K562 (cell line): ENCODE data around the gene RCC2. TPM values are rescaled to one million over a fixed set of nuclear protein-coding genes. Genes with fewer than 3 reads are reported as not detected.

ENCODE experiments used
- BCOR ChIP-seq: fragments of 450-650 bp; IDR thresholded peaks from 2 replicates; pipeline ENCODE4 v1.6.1; 2016
- CHD1 ChIP-seq: fragments of 200-600 bp; sonication (generic); IDR thresholded peaks from one replicate; pipeline ENCODE4 v1.6.1; 2012; ENCODE audit warnings: mild to moderate bottlenecking, moderate library complexity, low read length, inconsistent platforms
- CREBBP ChIP-seq: IDR thresholded peaks from one replicate; pipeline ENCODE4 v1.6.1; 2012; ENCODE audit warnings: low read depth, mild to moderate bottlenecking, control low read depth, inconsistent platforms, low read length
- CSDE1 ChIP-seq, 2 experiments: fragments of 450-650 bp; IDR thresholded peaks; 2 replicates each; pipeline ENCODE4 v1.6.1; 2016; ENCODE audit warnings: mild to moderate bottlenecking in 1 of 2
- HES1 ChIP-seq: fragments of 450-650 bp; IDR thresholded peaks from 2 replicates; pipeline ENCODE4 v1.6.1; 2016; ENCODE audit warnings: low read depth, mild to moderate bottlenecking, moderate library complexity
- JUND ChIP-seq, 2 experiments: IDR thresholded peaks; 2 replicates in 1 of 2; 3 replicates in 1 of 2; pipeline ENCODE4 v1.6.1; 2011; ENCODE audit warnings: borderline replicate concordance in 2 of 2, low read depth in 2 of 2, low read length in 2 of 2, improper control_type of control experiment in 1 of 2, missing biosample characterization in 1 of 2, missing genetic modification characterization in 1 of 2, missing genetic modification reagents in 1 of 2
- NR4A1 ChIP-seq, 2 experiments: fragments of 250-450 bp in 1 of 2; fragments of 450-650 bp in 1 of 2; sonication (Bioruptor Pico) in 1 of 2; IDR thresholded peaks; 2 replicates each; pipeline versions ENCODE4 v1.4.0 to v1.6.1; 2016 to 2020; ENCODE audit warnings: mild to moderate bottlenecking in 2 of 2, missing compliant biosample characterization in 1 of 2, missing genetic modification characterization in 1 of 2, moderate library complexity in 1 of 2
- SMARCA4 ChIP-seq: fragments of 450-650 bp; IDR thresholded peaks from 2 replicates; pipeline ENCODE4 v1.6.1; 2016
- SNAPC5 ChIP-seq: fragments of 250-450 bp; sonication (Bioruptor Pico); IDR thresholded peaks from 2 replicates; pipeline ENCODE4 v1.8.0; 2021; ENCODE audit warnings: moderate library complexity, mild to moderate bottlenecking, inconsistent platforms
- SREBF1 ChIP-seq: fragments of 150-350 bp; IDR thresholded peaks from 2 replicates; pipeline ENCODE4 v1.6.1; 2014; ENCODE audit warnings: antibody characterized with exemption, low read depth, low read length, borderline replicate concordance
- STAG1 ChIP-seq: sonication (generic); formaldehyde crosslinking; IDR thresholded peaks from 2 replicates; pipeline ENCODE4 v1.5.0; 2020; ENCODE audit warnings: missing genetic modification reagents, borderline replicate concordance
- STAT6 ChIP-seq: sonication (generic); formaldehyde crosslinking; IDR thresholded peaks from 2 replicates; pipeline ENCODE4 v1.8.1; 2023; ENCODE audit warnings: mild to moderate bottlenecking, missing genetic modification reagents
- ZNF12 ChIP-seq: sonication (generic); formaldehyde crosslinking; IDR thresholded peaks from 2 replicates; pipeline ENCODE4 v1.4.0; 2020; ENCODE audit warnings: mild to moderate bottlenecking, missing genetic modification reagents
- ZNF507 ChIP-seq: conservative IDR thresholded peaks from 2 replicates; pipeline ENCODE4 v1.6.1; 2017; ENCODE audit warnings: missing genetic modification characterization, missing compliant biosample characterization
- ZNF518B ChIP-seq: fragments of 250-450 bp; sonication (Bioruptor Pico); IDR thresholded peaks from 2 replicates; pipeline ENCODE4 v1.5.0; 2021; ENCODE audit warnings: mild to moderate bottlenecking, moderate library complexity
- ZNF589 ChIP-seq: fragments of 200-800 bp; sonication (Bioruptor generic); IDR thresholded peaks from 2 replicates; pipeline ENCODE4 v1.6.1; 2016; ENCODE audit warnings: low read depth, missing genetic modification characterization, missing compliant biosample characterization
- polyA plus RNA-seq, 8 experiments: library from polyadenylated mRNA; depleted of rRNA in 4 of 8; stranded (reverse) in 5 of 8; unstranded in 3 of 8; fragments of >200 nt; fragmentation: Nextera tagmentation in 2 of 8; fragmentation: Illumina TruSeq in 1 of 8; extraction: Ambion mirVana in 2 of 8; extraction: Trizol in 1 of 8; gene quantifications; 2 replicates each; pipeline versions ENCODE4 v1.2.1 to v1.2.3, GENCODE V29; 2011 to 2014; ENCODE audit warnings: inconsistent platforms in 1 of 8, missing spikeins in 1 of 8
- total RNA-seq, 7 experiments: library from RNA; depleted of rRNA in 6 of 7; stranded (reverse); fragments of >200 nt in 6 of 7; fragmentation: Illumina TruSeq in 2 of 7; extraction: Trizol in 2 of 7; gene quantifications; 2 replicates each; pipeline versions ENCODE4 v1.2.1 to v1.2.3, GENCODE V29; 2011 to 2021; ENCODE audit warnings: low replicate concordance in 1 of 7

Gene RCC2
- total and polyA plus RNA-seq, 9 of the 15 experiments (the other 6 are each of a cell fraction or from before 2014, with no cell fraction given), result 31.8 to 292 (median 116) TPM

- TF ChIP-seq NR4A1 (CRISPR knock-in tag; IDR thresholded peaks at IDR 0.05) (no peak), NR4A1 (tag; IDR thresholded peaks at IDR 0.05) (no peak), ZNF589 (0 out of 2 replicates have a peak, but pooled peaks have one; percentile 11), BCOR (0 out of 2 replicates have a peak, but pooled peaks have one; percentile 14), HES1 (no peak), CHD1 (peak; percentile 6), STAG1 (no peak), ZNF507 (no peak), CREBBP (no peak), ZNF518B (CRISPR knock-in tag) (no peak), SMARCA4 (no peak), JUND (IDR thresholded peaks at IDR 0.05; ENCODE audit: borderline replicate concordance, low read depth, low read length) (no peak), JUND (tag; IDR thresholded peaks at IDR 0.05; ENCODE audit: borderline replicate concordance, low read depth, low read length) (no peak), SNAPC5 (CRISPR knock-in tag) (no peak), STAT6 (CRISPR knock-in tag) (no peak), SREBF1 (no peak), CSDE1 (IDR thresholded peaks at IDR 0.05) (no peak), ZNF12 (CRISPR knock-in tag) (no peak)
Observed at GRCh38 chr1:17439250-17440073, at the start of gene RCC2 (continued).
